Fibroblast of pulmonary artery (primary cell): Measurements from ENCODE around the gene INHBC.
A peak's percentile ranks its signal among the peaks of the same experiment; 100 is the strongest.

Source experiments
- DNase-seq: peaks from one replicate; pipeline ENCODE4 v3.0.0-alpha.2; 2010; ENCODE audit warnings: low read depth
- H3K4me3 ChIP-seq: replicated peaks from 2 replicates; pipeline ENCODE4 v1.5.1; 2011; ENCODE audit warnings: low read depth, mild to moderate bottlenecking, control low read depth, low read length, moderate library complexity
- CTCF ChIP-seq: IDR thresholded peaks from 2 replicates; pipeline ENCODE4 v1.5.1; 2011; ENCODE audit warnings: mild to moderate bottlenecking, control low read depth, low read length, inconsistent platforms; ENCODE audit errors: missing control alignments

INHBC gene

GRCh38 chr12:57434517-57435223 lies at the start of gene INHBC:
Gene INHBC, plus strand, starts transcription at chr12:57434784. Its CDS starts 103 bp downstream, at chr12:57434887.
- H3K4me3 ChIP-seq, result no peak within 1 kb of the TSS
- TF ChIP-seq CTCF, result no peak

GRCh38 chr12:57385586-57385985 lies 49.0 kb upstream of the INHBC start:
- TF ChIP-seq CTCF, result no peak
- H3K4me3 ChIP-seq, result no peak overlapping the region
- DNase-seq, result no peak

More at GRCh38 chr12:57434517-57435223, at the start of gene INHBC:
- no peak for DNase-seq

- no peak overlapping the region for H3K4me3 ChIP-seq
- no peak for DNase-seq
- no peak for TF ChIP-seq CTCF
Observed at GRCh38 chr12:57386187-57386720, 48.3 kb upstream of the INHBC start.

- H3K4me3 ChIP-seq, result no peak overlapping the region
- DNase-seq, result no peak
Observed at GRCh38 chr12:57388425-57388824, 46.2 kb upstream of the INHBC start.

GRCh38 chr12:57389033-57389432 lies 45.6 kb upstream of the INHBC start:
- DNase-seq, result peak; percentile 81
- TF ChIP-seq CTCF, result no peak
- no peak overlapping the region for H3K4me3 ChIP-seq

More at GRCh38 chr12:57388425-57388824, 46.2 kb upstream of the INHBC start:
- no peak for TF ChIP-seq CTCF

- TF ChIP-seq CTCF, result no peak
- no peak for DNase-seq
Observed at GRCh38 chr12:57390174-57390573, 44.4 kb upstream of the INHBC start.

GRCh38 chr12:57395121-57395520 lies 39.5 kb upstream of the INHBC start:
- no peak for TF ChIP-seq CTCF
- no peak for DNase-seq
- H3K4me3 ChIP-seq, result no peak overlapping the region

More at GRCh38 chr12:57390174-57390573, 44.4 kb upstream of the INHBC start:
- H3K4me3 ChIP-seq, result no peak overlapping the region
